GM12873 (cell line): ENCODE measurements around the gene SIAH3.

Experiments used
- TF ChIP-seq, protein P1 (sequence below): IDR thresholded peaks from 2 replicates; pipeline ENCODE4 v1.5.1; 2012; ENCODE audit warnings: low read depth, mild to moderate bottlenecking, moderate library complexity, low read length, control low read depth; ENCODE audit not compliant: insufficient read depth; ENCODE audit errors: missing control alignments

The SIAH3 gene

DNA sequence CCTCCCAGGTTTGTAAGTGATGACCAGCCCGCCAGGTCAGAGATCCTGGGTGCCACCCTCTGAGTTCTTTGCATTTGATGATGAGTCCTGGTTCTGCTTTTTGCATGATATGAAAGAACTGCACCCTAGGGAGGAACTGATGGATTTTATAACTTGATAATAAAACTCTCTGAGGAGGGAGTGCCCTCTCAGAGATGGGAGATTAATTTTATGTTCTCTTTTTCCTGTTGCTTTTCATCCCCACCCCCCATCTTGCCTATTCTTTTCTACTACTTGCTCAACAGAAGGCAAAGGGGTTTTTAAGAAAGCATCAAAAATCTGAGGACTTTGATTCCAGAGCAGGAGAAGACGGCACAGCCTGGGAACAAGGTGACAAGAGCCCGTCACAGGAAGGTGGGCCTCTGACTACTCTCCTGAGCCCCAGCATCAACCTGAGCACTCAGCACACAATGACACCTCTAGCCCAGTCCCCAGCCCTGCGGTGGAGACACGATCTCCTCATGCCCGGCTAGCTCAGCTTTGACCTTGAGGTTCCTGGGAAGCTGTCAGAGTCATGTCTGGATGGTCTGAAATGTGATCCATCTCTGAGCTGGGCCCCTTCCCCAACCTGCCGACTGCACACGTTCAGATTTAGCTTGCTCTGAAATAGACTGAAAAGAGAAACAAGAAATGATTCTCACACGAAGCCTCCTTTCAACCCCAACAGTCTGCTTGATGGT, 69.1 kb downstream of the SIAH3 start:
- TF ChIP-seq, protein P1, sequence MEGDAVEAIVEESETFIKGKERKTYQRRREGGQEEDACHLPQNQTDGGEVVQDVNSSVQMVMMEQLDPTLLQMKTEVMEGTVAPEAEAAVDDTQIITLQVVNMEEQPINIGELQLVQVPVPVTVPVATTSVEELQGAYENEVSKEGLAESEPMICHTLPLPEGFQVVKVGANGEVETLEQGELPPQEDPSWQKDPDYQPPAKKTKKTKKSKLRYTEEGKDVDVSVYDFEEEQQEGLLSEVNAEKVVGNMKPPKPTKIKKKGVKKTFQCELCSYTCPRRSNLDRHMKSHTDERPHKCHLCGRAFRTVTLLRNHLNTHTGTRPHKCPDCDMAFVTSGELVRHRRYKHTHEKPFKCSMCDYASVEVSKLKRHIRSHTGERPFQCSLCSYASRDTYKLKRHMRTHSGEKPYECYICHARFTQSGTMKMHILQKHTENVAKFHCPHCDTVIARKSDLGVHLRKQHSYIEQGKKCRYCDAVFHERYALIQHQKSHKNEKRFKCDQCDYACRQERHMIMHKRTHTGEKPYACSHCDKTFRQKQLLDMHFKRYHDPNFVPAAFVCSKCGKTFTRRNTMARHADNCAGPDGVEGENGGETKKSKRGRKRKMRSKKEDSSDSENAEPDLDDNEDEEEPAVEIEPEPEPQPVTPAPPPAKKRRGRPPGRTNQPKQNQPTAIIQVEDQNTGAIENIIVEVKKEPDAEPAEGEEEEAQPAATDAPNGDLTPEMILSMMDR, result no peak

DNA sequence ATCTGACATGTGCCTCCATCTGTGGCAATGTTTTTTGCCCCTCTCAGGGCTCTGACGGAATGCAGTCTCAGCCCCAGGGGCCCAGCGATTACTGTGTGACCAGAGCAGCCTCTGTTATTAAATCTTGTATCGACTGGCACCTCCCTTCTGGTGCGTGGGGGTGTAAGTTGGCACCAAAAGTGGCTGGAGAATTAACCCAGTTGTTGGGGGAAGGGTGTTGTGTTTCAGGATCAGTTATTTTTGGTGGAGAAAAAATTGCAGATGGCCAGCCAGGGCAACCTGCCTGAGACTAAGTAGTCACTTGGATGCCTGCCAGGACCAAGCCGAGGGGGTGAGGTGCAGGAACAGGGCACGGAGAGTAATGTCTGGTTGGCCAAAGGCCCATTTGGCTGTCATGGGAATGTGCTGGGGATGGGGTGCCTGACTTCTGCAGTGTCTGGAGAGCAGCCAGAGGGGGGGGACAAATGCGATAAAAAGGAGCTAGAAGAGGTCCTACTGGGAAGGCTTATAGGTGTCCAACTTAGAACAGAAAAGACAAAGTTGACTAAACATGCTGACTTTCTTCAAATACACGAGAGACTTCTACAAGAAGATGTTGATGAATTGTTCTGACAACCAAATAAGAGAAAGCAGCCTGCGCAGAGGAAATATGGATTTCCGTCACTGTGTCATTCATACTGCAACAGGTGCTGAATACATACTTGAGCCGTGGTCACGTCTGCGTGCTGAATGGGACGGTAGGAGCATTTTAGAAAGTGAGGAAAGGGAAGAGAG, 69.8 kb downstream of the SIAH3 start:
- TF ChIP-seq, protein P1, result no peak

DNA sequence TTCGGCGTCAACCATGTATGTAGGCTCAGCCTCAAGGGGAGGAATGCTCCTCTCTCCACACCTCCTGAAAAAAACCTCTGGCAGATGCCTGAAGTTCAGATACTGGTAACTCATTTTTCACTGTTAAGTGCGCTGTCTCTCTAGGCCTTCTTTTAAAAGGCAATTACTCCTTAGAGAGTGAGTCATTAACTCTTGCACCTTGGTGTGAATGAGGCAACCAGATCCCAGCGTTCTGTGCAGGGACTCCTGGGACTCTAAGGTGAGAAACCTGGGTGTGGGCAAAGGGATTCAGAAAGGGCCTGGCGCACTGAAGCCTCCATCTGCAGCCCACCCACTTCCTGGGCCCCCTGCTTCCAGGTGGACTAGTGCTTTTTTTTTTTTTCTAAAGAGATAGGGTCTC, 71.7 kb downstream of the SIAH3 start:
- TF ChIP-seq, protein P1, result no peak

DNA sequence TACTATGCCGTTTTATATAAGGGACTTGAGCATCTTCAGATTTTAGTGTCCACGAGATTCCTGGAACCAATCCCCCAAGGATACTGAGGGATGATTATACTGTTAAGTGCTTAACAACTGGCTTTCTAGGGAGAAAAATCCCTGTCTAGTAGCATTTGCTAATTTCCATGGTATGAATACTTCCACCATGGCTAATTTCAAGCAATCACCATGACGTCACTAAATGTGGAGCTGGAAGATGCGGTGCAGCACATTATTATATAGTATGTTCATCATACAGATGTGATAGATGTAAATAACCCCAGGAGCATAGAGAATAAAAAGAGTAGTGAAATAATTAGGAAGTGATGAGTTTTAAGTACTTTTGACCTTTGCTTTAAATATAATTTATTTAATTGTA, 72.7 kb downstream of the SIAH3 start:
- TF ChIP-seq, protein P1, result no peak

DNA sequence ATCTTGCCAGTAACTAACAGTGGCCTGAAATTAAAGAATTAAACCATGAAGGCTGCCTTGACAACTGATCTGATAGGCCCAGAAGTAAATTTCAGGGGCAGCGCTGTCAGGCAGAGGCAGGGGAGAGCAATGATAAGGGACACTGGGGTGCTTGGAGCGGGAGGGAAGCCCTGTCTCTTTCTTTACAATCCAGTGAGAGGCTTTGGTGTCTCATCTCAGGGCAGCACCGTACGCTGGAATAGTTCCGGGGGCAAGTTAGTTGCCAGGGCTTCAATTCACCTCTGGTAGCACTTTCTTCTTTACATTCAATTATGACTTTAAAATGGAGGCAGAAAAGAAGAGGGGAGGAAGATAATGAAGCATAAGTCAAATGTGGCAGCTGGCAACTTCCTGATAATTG, 74.8 kb downstream of the SIAH3 start:
- TF ChIP-seq, protein P1, result no peak

DNA sequence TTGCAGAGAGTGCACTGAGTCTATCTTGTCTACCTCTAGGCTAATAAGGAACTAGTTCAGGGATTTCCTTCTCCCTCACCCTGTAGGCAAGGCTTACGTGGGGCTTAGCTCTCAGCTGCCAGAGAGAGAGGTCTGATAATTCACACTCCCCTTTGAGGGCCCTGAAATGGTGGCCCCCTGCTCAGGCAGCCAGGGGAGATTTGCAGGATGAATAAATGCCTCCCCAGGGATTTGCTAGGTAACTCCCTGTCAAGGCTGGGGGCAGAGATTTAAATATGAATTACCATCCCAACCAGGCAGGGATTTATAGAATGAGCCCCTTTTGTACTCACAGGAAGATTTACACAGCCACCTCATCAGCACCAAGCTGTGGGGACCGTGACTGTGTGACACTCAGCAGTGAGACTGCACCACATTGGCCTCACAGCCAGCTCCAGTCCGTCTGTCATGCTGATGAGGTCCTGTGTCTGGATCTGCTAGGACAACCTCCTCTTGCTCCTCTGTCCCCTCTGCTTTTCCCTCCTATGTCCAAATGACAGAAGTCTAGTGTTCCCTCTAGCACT, 76.1 kb downstream of the SIAH3 start:
- TF ChIP-seq, protein P1, result no peak

DNA sequence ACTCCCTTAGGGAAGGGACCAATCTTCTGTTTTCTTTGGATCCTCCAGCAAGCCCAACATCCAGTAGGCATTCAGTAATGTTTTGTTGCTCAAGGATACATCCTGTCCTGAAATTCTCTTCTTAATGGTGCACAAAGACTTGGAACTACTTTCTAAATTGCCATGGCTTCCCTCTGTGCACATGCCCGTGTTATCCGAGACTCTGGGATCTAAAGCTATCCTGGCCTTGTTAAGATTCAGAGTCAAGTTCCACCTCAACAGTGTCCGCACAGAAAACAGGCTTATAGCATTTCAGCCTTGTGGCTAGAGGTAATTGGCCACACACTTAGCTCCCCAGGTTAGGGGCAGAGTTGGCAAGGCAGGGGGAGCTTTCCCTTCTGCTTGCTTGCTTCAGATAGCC, 77.6 kb downstream of the SIAH3 start:
- TF ChIP-seq, protein P1, result no peak
